ENCODE measurements around the gene SRGAP2B.
"Not testable (repeated sequence)": the region's sequence is repeated elsewhere in the genome, so short reads cannot be mapped to it uniquely, and the experiment has no call there.

- not testable (repeated sequence) for TF ChIP-seq CTCF (IDR thresholded peaks at IDR 0.05; ENCODE audit: low read length); EZH2 (IDR thresholded peaks at IDR 0.05; ENCODE audit: borderline replicate concordance, low read length)
Measured at GRCh38 chr1:145078787-145079370, 16.2 kb downstream of the SRGAP2B start.

Data from OCI-LY1 (cell line).